Astrocyte of the hippocampus (primary cell): ENCODE results near the gene MLF2.

ENCODE experiments used
- DNase-seq: peaks from one replicate; pipeline ENCODE4 v3.0.0; 2011; ENCODE audit warnings: low read depth, low spot score

MLF2 gene, protein sequence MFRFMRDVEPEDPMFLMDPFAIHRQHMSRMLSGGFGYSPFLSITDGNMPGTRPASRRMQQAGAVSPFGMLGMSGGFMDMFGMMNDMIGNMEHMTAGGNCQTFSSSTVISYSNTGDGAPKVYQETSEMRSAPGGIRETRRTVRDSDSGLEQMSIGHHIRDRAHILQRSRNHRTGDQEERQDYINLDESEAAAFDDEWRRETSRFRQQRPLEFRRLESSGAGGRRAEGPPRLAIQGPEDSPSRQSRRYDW

DNA sequence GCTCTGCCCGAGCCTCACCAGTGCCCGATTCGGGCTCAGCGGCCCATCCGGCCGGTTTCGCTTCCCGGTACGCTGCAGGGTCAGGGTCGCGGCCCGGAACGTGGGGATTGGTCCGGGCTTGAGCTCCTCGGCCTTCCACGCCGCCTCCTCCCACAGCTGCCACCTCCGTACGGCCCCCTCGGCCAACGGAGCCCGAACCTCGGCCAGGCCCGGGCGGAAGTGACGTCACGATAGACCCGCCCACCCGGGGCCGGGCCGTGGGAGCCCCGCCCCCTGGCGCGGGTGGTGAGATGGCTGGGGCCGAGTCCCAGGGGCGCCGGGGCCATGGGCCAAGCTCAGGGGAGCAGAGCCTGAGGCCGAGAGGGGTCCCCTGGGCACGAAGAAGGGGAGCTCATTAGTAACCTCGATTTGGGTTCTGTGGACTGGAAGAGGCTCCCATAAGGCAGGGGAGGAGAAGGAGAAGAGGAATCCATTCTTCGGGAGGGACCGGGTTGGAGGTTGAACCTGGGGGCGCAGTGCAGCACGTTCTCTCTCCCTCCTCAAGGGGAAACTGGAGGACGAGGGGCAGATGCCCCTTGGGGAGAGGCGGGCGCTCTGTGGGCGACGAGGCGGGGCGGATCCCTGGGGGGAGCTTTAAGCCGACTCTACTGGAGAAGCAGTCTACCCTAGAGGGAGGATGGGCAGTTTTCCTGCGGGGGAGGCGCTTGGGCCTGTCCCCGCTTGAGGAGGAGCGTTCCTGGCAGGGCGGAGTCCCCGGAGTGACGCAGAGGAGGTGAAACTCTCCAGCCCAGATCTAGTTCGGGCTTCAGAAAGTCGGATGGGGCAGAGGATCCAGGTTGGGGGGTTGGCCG is at the start of gene MLF2:
Gene MLF2, minus strand, starts transcription at position 221 of the 851 bp plus-strand sequence. CDS start 807 bp downstream, outside the sequence.
- DNase-seq = peak; percentile 99

DNA sequence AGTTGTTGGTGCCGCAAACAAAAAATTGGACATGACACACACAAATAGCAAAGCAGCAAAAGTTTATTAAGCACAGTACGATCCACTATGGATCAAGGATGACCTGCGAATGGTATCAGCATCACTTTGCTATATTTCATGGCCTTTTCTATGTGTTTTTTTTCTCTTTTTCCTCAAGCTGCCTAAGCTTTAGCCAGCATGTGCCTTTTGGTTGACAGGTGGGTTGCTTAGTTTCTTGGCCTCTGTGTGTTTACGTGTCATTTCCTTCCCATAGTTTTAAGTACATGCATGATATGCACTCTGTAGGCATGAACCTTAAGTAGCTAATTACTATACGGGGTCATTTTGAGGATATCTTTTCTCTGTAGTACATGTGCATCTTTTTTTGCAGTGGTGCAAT is 46.2 kb upstream of the MLF2 start:
- DNase-seq = no peak

DNA sequence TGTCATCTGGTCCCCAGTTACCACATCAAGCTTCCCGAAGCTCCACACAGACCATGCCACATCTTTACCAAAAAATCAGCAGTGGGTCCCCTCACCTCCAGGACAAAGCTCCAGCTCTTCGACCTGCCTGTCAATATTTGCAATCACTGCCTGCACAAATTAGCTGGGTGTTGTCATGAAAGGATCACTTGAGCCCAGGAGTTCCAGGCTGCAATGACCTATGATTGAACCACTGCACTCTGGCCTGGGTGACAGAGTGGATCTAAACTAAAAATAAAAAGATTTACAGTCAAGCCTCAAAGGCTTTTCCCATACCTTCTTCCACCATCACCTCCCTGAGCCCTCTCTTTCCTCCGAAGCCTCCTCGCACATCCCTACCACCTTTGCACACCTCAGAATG is 43.6 kb upstream of the MLF2 start:
- DNase-seq = no peak

DNA sequence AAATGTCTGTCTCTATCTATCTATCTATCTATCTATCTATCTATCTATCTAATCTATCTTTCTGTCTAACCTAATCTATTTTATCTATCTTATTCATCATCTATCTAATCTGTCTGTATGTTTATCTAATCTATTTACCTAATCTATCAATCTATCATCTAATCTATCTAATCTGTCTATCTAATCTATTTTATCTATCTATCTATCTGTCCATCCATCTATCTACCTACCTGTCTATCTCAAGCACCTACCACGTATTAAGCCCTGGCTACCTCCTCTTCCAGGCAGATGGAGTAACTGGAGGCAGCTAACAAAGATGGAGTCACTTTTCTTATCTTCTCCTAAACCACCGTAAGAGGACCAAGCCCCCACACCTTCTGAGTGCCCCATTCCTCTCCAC is 42.1 kb upstream of the MLF2 start:
- DNase-seq = no peak

DNA sequence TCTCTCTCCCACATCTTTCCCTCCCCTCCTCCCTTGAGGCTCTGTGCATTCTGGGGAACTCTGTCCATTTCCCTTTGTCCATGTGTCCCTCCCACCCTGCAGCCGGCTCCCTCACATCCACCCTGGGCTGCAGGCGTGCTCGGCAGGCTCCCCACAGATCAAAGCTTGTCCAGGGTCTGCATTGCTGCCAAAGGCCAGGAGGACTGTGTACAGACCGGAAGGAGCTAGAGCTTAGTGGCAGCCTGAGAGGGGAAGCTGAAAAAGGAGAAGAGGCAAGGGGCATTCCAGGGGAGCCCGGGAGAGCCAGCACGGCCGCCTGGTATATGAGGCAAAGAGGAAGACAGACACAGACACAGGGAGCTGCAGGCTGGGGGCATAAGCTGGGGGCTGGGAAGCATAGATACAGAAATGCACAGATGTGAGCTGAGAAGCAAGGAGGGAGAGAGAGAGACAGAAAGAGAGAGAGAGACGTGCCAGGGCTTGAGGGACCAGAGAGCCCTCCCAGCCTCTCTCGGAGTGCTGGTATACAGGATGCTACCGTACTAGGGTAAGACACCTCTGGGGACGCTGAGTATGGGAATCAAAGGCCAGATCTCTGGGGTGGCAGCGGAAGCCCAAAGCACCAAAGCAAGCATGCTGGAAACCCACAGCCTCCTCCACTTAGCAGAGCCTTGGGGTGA is 39.7 kb upstream of the MLF2 start:
- peak; percentile 17 for DNase-seq

DNA sequence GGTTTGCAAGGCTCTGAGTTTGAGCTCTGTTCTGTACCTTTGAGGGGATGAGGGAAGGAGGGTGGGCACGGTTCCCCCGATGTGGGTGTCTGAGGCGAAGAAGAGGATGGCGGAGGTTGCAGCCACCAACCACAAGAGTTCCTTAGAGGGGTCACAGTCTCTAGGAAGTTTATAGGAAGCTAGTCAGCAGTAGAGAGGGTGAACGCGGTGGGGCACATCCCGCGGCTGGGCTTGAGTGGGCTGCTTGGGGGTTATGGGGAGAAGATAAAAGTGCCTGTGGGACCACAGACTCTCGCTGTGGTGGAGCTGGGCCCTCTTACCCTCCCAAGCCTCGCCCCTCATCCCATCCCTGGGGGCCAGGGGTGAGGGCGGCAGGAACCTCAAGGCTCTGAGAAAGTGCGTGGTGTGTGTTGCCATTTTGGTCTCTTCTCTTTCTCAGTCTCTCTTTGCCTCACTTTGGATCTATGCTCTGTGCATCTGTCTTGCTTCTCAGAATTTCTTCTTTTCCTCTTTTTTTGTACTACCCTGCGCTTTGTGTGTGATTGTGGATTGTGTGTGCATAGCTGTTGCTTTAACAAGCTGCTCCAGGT is 39.1 kb upstream of the MLF2 start:
- DNase-seq = no peak

DNA sequence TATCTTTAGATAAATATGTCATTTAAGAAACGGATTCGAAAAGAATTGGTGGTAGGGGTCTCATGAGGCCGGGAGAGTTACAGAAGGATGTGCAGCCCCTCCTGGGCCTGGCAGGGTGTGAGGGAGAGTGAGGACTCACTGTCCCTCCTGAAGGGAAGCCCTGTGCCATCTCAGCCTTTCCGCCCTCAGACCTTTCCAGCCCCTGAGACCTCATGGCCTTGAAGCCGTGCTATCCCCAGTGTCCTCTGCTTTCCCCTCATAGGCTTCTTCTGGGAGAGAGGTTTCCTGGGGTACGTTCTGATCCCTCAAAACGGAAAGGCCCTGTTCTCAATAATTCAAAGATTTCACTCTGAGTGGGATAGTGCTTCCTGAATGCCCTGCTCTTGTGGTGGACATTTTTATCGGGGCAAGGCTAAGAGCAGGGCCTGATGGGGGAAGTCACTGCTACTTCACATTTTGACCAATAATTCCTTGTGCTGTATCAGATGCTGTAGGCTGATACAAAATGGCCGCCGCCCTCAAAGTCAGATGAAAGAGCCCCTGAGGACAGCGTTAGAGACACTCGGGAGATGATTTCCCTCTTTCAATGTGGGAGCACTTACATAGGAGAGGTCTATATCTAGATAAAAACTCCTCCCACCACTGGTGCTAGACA is 37.7 kb upstream of the MLF2 start:
- no peak for DNase-seq

DNA sequence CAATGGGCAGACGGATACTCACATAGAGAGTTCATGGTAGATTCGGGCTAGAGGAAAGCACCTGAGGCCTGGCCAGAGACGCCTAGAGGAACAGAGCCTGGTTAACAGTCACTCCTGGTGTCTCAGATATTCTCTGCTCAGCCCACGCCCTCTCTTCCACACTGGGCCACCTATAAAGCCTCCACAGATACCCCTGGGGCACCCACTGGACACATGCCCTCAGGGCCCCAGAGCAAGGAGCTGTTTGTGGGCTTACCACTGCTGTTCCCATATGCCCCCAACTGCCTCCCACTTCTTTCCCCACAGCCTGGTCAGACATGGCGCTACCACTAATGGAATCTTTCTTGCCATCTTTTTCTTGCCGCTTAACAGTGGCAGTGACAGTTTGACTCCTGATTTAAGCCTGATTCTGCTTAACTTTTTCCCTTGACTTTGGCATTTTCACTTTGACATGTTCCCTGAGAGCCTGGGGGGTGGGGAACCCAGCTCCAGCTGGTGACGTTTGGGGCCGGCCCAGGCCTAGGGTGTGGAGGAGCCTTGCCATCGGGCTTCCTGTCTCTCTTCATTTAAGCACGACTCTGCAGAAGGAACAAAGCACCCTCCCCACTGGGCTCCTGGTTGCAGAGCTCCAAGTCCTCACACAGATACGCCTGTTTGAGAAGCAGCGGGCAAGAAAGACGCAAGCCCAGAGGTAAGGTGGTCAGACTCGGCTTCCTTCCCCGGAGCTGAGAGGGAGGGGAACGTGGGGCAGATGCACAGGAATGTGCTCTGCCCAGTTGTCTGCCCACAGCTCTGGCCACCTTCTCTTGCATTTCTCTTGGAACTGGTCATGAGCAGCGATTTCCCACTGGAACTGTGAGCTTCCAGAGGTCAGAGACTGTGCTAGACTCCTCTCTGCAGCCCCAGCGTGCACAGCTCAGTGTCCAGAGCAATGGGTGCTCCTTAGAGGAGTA is 36.3 kb upstream of the MLF2 start, which contains the start of gene CD4:
Gene CD4, plus strand, starts transcription at position 557 of the 953 bp plus-strand sequence. CDS start 10,611 bp downstream, outside the sequence.
- DNase-seq = no peak

DNA sequence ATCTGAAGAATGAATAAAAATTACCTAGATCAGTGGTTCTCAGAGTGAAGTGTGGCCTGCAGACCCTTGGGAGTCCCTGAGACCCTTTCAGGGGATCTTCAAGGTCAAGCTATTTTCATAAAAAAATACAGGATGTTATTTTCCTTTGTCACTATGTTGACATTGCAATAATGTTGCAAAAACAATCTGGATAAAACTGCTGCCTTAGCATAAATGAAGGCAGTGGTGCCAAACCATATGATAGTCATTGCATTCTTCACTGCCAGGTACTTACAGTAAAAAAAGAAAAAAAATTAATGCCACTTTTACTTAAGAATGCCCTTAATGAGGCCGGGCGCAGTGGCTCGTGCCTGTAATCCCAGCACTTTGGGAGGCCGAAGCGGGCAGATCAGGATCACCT is 34.4 kb upstream of the MLF2 start:
- DNase-seq = no peak

DNA sequence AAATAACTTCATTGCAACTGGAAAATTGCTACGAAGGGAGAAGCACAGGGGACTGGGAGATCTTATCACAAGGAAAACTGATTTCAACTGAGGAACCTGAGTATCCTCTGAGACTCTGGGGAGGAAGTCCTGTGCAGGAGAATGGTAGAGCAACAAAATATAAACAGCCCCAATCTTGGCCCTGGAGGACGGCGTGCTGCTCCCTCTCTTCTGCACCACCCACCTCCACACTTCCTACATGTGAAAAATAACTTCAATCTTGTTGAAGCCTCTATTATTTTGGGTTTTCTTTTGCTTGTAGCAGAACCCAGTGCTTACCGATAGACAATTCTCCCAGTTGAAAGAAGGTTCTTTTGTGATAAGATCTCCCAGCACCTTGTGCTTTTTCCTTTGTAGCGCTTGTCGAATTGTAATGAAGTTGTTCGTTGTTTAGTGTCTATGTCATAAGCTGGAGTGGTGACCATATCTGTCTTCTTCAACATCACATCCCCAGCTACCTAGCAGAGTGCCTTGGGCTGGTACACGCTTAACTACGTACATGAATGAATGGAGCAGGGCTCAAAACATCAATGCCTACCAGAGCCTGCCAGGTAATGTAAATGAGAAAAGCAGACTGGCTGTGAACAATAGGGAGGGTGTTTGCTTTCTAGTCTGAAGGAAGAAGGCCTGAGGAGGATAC is 33.6 kb upstream of the MLF2 start:
- no peak for DNase-seq

DNA sequence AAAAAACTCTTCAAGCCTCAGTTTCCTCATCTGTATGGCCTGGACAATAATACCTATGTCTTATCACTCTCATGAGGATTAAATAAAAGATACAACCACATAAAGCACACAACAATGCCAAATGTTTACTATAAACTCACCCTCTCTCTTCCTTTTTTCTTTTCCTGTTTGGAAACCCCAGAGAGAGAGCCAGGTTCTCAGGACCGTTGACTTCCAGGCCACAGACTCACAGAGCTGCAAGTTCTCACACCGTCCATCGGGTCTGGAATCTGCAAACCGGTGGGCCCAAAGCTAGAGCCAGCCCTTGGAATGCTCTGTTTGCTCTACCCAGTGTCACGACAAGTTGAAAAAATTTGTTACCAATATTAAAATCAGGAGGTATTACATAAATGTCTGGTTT is 31.8 kb upstream of the MLF2 start:
- DNase-seq = no peak

DNA sequence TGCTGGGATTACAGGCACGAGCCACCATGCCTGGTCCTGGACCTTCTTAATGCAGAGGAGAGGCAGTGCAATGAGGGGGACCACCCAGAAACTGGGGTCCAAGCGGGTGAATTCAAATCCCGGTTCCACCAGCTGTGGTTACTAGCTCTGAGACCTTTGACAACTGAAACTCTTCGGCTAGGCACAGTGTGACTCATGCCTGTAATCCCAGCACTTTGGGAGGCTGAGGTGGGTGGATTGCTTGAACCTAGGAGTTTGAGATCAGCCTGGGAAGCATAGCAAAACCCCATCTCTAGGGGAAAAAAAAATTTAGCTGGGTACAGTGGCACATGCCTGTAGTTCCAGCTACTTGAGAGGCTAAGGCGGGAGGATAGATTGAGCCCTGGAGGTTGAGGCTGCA is 31.4 kb upstream of the MLF2 start:
- DNase-seq = no peak

DNA sequence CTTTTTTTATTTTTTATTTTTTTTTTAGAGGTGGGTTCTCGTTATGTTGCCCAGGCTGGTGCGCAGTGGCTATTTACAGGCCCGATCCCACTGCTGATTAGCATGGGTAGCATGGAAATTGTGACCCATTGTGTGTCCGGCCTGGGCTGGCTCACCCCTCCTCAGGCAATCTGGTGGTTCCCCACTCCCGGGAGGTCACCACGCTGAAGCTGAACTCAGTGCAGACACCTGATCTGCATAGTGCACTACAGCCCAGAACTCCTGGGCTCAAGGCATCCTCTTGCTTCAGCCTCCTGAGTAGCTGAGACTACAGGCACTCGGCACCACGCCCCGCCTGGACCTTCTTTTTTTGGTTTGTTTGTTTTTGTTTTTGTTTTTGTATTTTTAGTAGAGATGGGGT is 30.9 kb upstream of the MLF2 start:
- no peak for DNase-seq

DNA sequence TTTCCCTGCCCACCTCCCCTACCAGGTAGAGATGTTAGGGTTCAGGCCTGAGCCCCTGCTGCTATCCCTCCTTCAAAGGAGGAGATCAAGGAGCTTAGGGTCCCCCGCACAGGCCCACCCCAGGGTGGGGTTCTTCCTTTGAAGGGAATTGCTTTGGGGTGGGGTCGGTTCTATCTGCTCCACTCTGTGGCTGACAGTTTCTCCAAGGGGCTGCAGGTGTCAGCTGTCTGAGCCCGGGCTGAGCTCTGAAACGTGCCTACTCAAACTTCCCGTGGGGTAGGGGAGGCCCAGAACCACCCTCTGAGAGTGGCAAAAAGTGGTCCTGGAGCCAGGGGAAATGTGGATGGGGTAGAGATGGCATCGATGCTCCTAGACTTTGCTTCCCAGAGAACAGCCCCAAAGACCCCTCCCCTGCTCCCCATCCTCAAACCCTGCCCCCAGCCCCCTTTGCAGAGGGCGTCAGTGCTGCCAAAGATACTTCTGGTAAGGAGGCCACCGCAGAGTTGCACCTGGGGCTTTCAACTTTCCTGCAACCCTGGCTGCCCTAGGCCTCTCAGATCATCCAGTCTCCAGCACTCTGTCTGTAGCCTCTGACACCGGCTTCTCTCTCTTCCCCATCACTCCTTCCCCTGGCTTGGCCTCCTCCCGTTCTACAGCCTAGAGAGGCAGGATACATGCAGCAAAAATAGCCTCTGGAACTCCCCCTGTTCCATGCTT is 30.1 kb upstream of the MLF2 start:
- DNase-seq = no peak

DNA sequence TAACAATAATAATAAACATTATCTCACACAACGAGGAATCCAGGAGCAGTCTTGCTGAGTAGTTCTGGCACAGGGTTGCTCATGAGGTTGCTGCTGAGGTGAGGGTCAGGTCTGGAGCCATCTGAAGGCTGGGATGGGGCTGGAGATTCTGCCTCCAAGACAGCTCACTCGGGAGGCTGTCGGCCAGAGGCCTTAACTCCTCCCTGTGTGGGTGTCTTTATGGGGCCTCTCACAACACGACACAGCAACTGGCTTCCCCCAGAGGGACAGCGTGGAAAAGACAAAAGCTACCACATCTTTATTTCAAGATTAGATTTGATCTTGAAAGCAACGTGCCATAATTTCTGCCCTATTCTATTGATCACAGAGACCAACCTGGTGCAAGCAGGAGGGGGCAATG is 29.2 kb upstream of the MLF2 start:
- DNase-seq = no peak

DNA sequence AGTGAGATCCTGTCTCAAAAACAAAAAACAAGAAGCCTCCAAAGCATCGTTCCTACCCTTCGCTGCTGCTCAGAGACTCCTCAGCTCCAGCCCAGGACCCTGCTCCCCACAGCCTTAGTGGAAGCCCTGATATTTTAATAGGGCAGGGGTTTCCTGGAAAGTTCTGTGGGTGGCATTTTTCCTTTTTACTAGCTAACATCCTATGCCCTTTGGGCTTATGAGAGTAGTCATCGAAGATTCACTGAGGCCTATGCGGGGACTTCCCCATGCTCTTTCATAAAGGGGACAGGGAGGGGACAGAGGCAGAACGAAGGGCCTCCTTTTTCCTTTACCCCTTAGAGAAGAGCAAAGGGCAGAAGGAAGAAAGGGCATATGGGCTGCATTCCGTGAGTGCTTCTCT is 27.6 kb upstream of the MLF2 start:
- no peak for DNase-seq

DNA sequence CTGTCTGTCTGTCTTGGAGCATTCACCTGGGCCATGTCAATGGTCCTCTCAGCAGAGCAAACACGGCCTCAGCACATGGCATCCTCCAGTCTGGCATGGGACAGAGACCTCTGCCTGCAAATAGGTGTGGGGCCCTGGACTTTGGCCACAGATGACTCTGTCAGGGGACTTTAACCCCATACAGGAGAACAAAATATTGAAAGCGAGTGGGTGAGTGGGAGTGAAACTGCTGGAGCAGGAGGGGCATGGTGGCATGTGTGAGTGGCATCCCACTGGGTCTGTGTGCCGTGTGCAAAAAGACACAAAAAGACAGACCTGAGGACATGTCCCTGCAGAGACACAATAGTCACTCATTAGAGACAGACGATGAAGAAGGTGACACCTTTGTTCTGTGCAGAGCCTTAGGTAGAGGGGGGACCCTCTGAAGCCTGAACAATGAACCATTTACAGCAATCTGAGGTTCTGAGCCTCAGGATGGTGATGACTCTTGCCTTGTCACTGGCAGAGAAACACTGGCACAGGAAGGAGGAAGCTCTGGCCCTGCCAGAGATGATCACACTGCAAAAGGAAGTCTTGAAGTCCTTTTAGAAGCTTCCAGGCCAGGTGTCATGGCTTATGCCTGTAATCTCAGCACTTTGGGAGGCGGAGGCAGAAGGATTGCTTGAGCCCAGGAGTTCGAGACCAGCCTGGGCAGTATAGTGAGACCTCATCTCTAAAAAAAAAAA is 26.9 kb upstream of the MLF2 start:
- DNase-seq = no peak
